ENCODE data around the gene RSRC1.

GRCh38 chr3:158431829-158432228 lies 321.9 kb downstream of the RSRC1 start:
- TF ChIP-seq CTCF (IDR thresholded peaks at IDR 0.05 in 8 of 11, conservative IDR thresholded peaks at IDR 0.05 in 3 of 11) (no peak), POLR2A (IDR thresholded peaks at IDR 0.05) (no peak)

Data from spleen (tissue), 7 donors.